WTC11 (cell line): Measurements from ENCODE around the gene EPHA1. TPM values are rescaled to one million over a fixed set of nuclear protein-coding genes. Genes with fewer than 3 reads are reported as not detected.

Source experiments
- ATAC-seq: fragments of 200-7000 bp; cut with Tn5 transposase; 2 replicates; pipeline ENCODE4 v1.10.0; 2021; ENCODE audit warnings: mild to moderate bottlenecking, moderate library complexity
- CTCF ChIA-PET: fragments of 300-600 bp; sonication (Branson Sonifier 250); formaldehyde crosslinking; loops from one replicate; lab custom pipeline; 2021; ENCODE audit warnings: antibody characterized with exemption; lab: Charles Lee
- POLR2A ChIA-PET: fragments of 350-600 bp; sonication (Branson Sonifier 250); formaldehyde crosslinking; loops from one replicate; lab custom pipeline; 2021; ENCODE audit warnings: antibody characterized with exemption; lab: Charles Lee
- DNase-seq: peaks from one replicate; pipeline ENCODE4 v3.0.0; 2021; ENCODE audit warnings: low spot score
- H3K27ac Mint-ChIP-seq: 2 replicates; pipeline ENCODE4 v1.8.0; 2021; ENCODE audit warnings: mixed read lengths
- H3K27me3 Mint-ChIP-seq: 2 replicates; pipeline ENCODE4 v1.8.0; 2021; ENCODE audit warnings: low read depth, mild to moderate bottlenecking, moderate library complexity, mixed read lengths
- H3K36me3 Mint-ChIP-seq: 2 replicates; pipeline ENCODE4 v1.8.0; 2021; ENCODE audit warnings: mixed read lengths
- H3K4me1 Mint-ChIP-seq: 2 replicates; pipeline ENCODE4 v1.8.0; 2022; ENCODE audit warnings: mixed read lengths
- H3K4me3 Mint-ChIP-seq: 2 replicates; pipeline ENCODE4 v1.8.0; 2021; ENCODE audit warnings: mild to moderate bottlenecking, moderate library complexity, mixed read lengths
- H3K9me3 Mint-ChIP-seq: 2 replicates; pipeline ENCODE4 v1.8.0; 2021; ENCODE audit warnings: mixed read lengths
- ARID4B ChIP-seq: sonication (generic); formaldehyde crosslinking; IDR thresholded peaks from 2 replicates; pipeline ENCODE4 v1.8.0; 2023; ENCODE audit warnings: missing genetic modification reagents, mild to moderate bottlenecking, borderline replicate concordance
- ATF3 ChIP-seq: sonication (generic); formaldehyde crosslinking; conservative IDR thresholded peaks from 2 replicates; pipeline ENCODE4 v1.8.1; 2022; ENCODE audit warnings: mild to moderate bottlenecking, missing genetic modification reagents
- CREB1 ChIP-seq: sonication (generic); formaldehyde crosslinking; IDR thresholded peaks from 2 replicates; pipeline ENCODE4 v1.8.0; 2023; ENCODE audit warnings: mild to moderate bottlenecking, missing genetic modification reagents
- ELF4 ChIP-seq: sonication (generic); formaldehyde crosslinking; IDR thresholded peaks from 2 replicates; pipeline ENCODE4 v1.8.1; 2022; ENCODE audit warnings: low read depth, mild to moderate bottlenecking, moderate library complexity, missing genetic modification reagents
- OVOL2 ChIP-seq: fragments of 250-450 bp; sonication (Bioruptor Pico); IDR thresholded peaks from 2 replicates; pipeline ENCODE4 v1.9.0; 2021; ENCODE audit warnings: mild to moderate bottlenecking, borderline replicate concordance
- TCF7 ChIP-seq: sonication (generic); formaldehyde crosslinking; IDR thresholded peaks from 2 replicates; pipeline ENCODE4 v1.8.0; 2022; ENCODE audit warnings: mild to moderate bottlenecking, low read depth, missing genetic modification reagents, moderate library complexity
- TP53 ChIP-seq: sonication (generic); formaldehyde crosslinking; IDR thresholded peaks from 2 replicates; pipeline ENCODE4 v1.8.1; 2023; ENCODE audit warnings: mild to moderate bottlenecking, missing genetic modification reagents
- ZBTB21 ChIP-seq: sonication (generic); formaldehyde crosslinking; IDR thresholded peaks from 2 replicates; pipeline ENCODE4 v1.8.1; 2023; ENCODE audit warnings: mild to moderate bottlenecking, missing genetic modification reagents, borderline replicate concordance
- ZNF416 ChIP-seq: fragments of 250-450 bp; sonication (Bioruptor Pico); IDR thresholded peaks from 2 replicates; pipeline ENCODE4 v1.9.0; 2021; ENCODE audit warnings: mild to moderate bottlenecking, inconsistent platforms
- total RNA-seq: library from RNA; stranded (reverse); gene quantifications from 3 replicates; pipeline ENCODE4 v1.2.3, GENCODE V29; 2021
- TF ChIP-seq, protein P1 (sequence below): sonication (generic); formaldehyde crosslinking; IDR thresholded peaks from 2 replicates; pipeline ENCODE4 v1.8.1; 2023; ENCODE audit warnings: mild to moderate bottlenecking, missing genetic modification reagents, borderline replicate concordance
- TF ChIP-seq, protein P2 (sequence below): sonication (generic); formaldehyde crosslinking; conservative IDR thresholded peaks from 2 replicates; pipeline ENCODE4 v1.8.1; 2023; ENCODE audit warnings: mild to moderate bottlenecking, low read depth, missing genetic modification reagents, moderate library complexity
- TF ChIP-seq, protein P3 (sequence below): sonication (generic); formaldehyde crosslinking; IDR thresholded peaks from 2 replicates; pipeline ENCODE4 v1.8.1; 2023; ENCODE audit warnings: mild to moderate bottlenecking, missing genetic modification reagents, moderate library complexity
- TF ChIP-seq, protein P4 (sequence below): sonication (generic); formaldehyde crosslinking; IDR thresholded peaks from 2 replicates; pipeline ENCODE4 v1.8.0; 2022; ENCODE audit warnings: missing genetic modification reagents

The EPHA1 gene
- total RNA-seq, 1 experiment from 2014 or later = 203 TPM

GRCh38 chr7:143452495-143452894, 43.8 kb upstream of the EPHA1 start (continued):
- TF ChIP-seq, protein P1, sequence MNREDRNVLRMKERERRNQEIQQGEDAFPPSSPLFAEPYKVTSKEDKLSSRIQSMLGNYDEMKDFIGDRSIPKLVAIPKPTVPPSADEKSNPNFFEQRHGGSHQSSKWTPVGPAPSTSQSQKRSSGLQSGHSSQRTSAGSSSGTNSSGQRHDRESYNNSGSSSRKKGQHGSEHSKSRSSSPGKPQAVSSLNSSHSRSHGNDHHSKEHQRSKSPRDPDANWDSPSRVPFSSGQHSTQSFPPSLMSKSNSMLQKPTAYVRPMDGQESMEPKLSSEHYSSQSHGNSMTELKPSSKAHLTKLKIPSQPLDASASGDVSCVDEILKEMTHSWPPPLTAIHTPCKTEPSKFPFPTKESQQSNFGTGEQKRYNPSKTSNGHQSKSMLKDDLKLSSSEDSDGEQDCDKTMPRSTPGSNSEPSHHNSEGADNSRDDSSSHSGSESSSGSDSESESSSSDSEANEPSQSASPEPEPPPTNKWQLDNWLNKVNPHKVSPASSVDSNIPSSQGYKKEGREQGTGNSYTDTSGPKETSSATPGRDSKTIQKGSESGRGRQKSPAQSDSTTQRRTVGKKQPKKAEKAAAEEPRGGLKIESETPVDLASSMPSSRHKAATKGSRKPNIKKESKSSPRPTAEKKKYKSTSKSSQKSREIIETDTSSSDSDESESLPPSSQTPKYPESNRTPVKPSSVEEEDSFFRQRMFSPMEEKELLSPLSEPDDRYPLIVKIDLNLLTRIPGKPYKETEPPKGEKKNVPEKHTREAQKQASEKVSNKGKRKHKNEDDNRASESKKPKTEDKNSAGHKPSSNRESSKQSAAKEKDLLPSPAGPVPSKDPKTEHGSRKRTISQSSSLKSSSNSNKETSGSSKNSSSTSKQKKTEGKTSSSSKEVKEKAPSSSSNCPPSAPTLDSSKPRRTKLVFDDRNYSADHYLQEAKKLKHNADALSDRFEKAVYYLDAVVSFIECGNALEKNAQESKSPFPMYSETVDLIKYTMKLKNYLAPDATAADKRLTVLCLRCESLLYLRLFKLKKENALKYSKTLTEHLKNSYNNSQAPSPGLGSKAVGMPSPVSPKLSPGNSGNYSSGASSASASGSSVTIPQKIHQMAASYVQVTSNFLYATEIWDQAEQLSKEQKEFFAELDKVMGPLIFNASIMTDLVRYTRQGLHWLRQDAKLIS (CRISPR knock-in tag) = no peak
- TF ChIP-seq TP53 (CRISPR knock-in tag) (no peak), CREB1 (CRISPR knock-in tag) (no peak), ATF3 (CRISPR knock-in tag) (no peak), ARID4B (CRISPR knock-in tag) (no peak), OVOL2 (no peak)

- TF ChIP-seq, protein P2, sequence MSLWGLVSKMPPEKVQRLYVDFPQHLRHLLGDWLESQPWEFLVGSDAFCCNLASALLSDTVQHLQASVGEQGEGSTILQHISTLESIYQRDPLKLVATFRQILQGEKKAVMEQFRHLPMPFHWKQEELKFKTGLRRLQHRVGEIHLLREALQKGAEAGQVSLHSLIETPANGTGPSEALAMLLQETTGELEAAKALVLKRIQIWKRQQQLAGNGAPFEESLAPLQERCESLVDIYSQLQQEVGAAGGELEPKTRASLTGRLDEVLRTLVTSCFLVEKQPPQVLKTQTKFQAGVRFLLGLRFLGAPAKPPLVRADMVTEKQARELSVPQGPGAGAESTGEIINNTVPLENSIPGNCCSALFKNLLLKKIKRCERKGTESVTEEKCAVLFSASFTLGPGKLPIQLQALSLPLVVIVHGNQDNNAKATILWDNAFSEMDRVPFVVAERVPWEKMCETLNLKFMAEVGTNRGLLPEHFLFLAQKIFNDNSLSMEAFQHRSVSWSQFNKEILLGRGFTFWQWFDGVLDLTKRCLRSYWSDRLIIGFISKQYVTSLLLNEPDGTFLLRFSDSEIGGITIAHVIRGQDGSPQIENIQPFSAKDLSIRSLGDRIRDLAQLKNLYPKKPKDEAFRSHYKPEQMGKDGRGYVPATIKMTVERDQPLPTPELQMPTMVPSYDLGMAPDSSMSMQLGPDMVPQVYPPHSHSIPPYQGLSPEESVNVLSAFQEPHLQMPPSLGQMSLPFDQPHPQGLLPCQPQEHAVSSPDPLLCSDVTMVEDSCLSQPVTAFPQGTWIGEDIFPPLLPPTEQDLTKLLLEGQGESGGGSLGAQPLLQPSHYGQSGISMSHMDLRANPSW (CRISPR knock-in tag) = no peak
- no peak for DNase-seq
- ChIA-PET CTCF (no interaction called here), POLR2A (no interaction called here)
- Mint-ChIP-seq H3K4me3 (no peak overlapping the region), H3K9me3 (no peaks in the 10 kb centered on the region), H3K36me3 (no peaks in the 10 kb centered on the region), H3K27me3 (no peaks in the 10 kb centered on the region; the same call in 1 of the 2 replicates), H3K4me1 (peaks cover 5% of the 10 kb centered on the region), H3K27ac (no peak overlapping the region)
- ATAC-seq = no peak
These were observed 43.1 kb upstream of the EPHA1 start for GRCh38 chr7:143451746-143452145.

- Mint-ChIP-seq H3K27me3 (no peaks in the 10 kb centered on the region; the same call in 1 of the 2 replicates), H3K27ac (no peak overlapping the region), H3K9me3 (no peaks in the 10 kb centered on the region), H3K4me3 (no peak overlapping the region), H3K4me1 (peaks cover 5% of the 10 kb centered on the region), H3K36me3 (no peaks in the 10 kb centered on the region)
- DNase-seq = no peak
- ChIA-PET POLR2A (no interaction called here), CTCF (interaction anchor here (0.5 kb wide), 1 partner anchor 71 kb away, joined by 3 read pairs; no protein-coding TSS in a partner anchor)
- no peak for ATAC-seq
- TF ChIP-seq ZBTB21 (CRISPR knock-in tag) (no peak), ZNF416 (CRISPR knock-in tag) (no peak), TCF7 (CRISPR knock-in tag) (no peak), ELF4 (CRISPR knock-in tag) (no peak)
- TF ChIP-seq, protein P3, sequence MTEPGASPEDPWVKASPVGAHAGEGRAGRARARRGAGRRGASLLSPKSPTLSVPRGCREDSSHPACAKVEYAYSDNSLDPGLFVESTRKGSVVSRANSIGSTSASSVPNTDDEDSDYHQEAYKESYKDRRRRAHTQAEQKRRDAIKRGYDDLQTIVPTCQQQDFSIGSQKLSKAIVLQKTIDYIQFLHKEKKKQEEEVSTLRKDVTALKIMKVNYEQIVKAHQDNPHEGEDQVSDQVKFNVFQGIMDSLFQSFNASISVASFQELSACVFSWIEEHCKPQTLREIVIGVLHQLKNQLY (CRISPR knock-in tag) = no peak
- TF ChIP-seq, protein P4, sequence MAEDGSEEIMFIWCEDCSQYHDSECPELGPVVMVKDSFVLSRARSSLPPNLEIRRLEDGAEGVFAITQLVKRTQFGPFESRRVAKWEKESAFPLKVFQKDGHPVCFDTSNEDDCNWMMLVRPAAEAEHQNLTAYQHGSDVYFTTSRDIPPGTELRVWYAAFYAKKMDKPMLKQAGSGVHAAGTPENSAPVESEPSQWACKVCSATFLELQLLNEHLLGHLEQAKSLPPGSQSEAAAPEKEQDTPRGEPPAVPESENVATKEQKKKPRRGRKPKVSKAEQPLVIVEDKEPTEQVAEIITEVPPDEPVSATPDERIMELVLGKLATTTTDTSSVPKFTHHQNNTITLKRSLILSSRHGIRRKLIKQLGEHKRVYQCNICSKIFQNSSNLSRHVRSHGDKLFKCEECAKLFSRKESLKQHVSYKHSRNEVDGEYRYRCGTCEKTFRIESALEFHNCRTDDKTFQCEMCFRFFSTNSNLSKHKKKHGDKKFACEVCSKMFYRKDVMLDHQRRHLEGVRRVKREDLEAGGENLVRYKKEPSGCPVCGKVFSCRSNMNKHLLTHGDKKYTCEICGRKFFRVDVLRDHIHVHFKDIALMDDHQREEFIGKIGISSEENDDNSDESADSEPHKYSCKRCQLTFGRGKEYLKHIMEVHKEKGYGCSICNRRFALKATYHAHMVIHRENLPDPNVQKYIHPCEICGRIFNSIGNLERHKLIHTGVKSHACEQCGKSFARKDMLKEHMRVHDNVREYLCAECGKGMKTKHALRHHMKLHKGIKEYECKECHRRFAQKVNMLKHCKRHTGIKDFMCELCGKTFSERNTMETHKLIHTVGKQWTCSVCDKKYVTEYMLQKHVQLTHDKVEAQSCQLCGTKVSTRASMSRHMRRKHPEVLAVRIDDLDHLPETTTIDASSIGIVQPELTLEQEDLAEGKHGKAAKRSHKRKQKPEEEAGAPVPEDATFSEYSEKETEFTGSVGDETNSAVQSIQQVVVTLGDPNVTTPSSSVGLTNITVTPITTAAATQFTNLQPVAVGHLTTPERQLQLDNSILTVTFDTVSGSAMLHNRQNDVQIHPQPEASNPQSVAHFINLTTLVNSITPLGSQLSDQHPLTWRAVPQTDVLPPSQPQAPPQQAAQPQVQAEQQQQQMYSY (CRISPR knock-in tag) = no peak
These were observed 42.5 kb upstream of the EPHA1 start for GRCh38 chr7:143451122-143451521.
